Measurements from ENCODE around the gene MCIDAS. TPM values are rescaled to one million over a fixed set of nuclear protein-coding genes. Genes with fewer than 3 reads are reported as not detected.
A peak's percentile ranks its signal among the peaks of the same experiment; 100 is the strongest.

MCIDAS gene
- total RNA-seq, 5 donors from 2014 or later (not counting 1 experiment from before 2014, with no cell fraction given): not detected

- Histone ChIP-seq H3K4me3 (ENCODE audit: control insufficient read depth in 1 of 2, extremely low read depth in 1 of 2, low read length in 1 of 2) (no peak overlapping the region), H3K4me1 (ENCODE audit: control insufficient read depth in 1 of 2, extremely low read depth in 1 of 2, insufficient read depth in 2 of 2, low read length in 2 of 2) (peaks cover 6 to 12% of the 10 kb centered on the region in 2 experiments), H3K9me3 (no peaks in the 10 kb centered on the region), H3K36me3 (ENCODE audit: control insufficient read depth in 2 of 2, extremely low read depth in 1 of 2, insufficient read depth in 1 of 2, low read length in 1 of 2) (no peaks in the 10 kb centered on the region), H3K27ac (ENCODE audit: low read length) (no peak overlapping the region), H3K27me3 (replicated peaks in 1 of 2; ENCODE audit: control insufficient read depth in 2 of 2, extremely low read depth in 1 of 2, insufficient read depth in 2 of 2, low read length in 1 of 2) (peaks cover 26 to 33% of the 10 kb centered on the region in 2 experiments)
- Mint-ChIP-seq H3K27me3 (peaks cover 60 to 72% of the 10 kb centered on the region in 2 donors), H3K36me3 (no peaks in the 10 kb centered on the region), H3K27ac (no peak overlapping the region), H3K4me1 (peaks cover 16 to 21% (median 18%) of the 10 kb centered on the region in 3 donors), H3K9me3 (peaks cover 0 to 4% (median 0%) of the 10 kb centered on the region in 3 donors), H3K4me3 (no peak overlapping the region)
- no peak for ATAC-seq (replicated peaks in 1 of 4)
- DNase-seq: no peak
- no CpG with 5 or more reads among the region's 1 CpG for WGBS (ENCODE audit: insufficient coverage)
- POLR2A ChIA-PET: interaction anchor here in 1 of 2 donors (0.6 kb wide), 1 partner anchor 44 kb away, joined by 7 read pairs; no protein-coding TSS in a partner anchor
- CTCF ChIA-PET: no interaction called here
Observed at GRCh38 chr5:55180016-55180415, 47.1 kb downstream of the MCIDAS start.

DNA sequence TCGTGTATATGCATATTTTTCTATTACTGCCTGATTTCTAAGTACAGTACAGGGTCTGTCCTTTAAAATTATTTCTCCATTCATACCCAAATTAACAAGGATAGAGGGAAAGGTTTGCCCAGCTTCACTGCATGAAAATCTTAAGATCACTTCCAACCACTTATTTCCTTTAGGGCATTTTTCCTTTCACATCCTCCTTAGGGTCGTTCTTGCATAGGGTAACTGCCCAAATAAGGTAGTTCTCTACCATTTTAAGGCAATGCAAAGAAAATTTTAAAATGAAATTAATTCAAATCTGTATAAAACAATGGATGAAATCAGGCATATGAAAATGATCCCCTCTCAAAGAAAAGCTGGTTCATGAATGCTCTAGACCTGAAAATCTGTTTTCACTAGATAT, 50.0 kb downstream of the MCIDAS start:
- no peaks in the 10 kb centered on the region for H3K9me3 ChIP-seq
- no peak overlapping the region for H3K4me3 ChIP-seq (ENCODE audit: control insufficient read depth in 1 of 2, extremely low read depth in 1 of 2, low read length in 1 of 2)
- Mint-ChIP-seq H3K27me3 (peaks cover 68 to 81% of the 10 kb centered on the region in 2 donors), H3K9me3 (no peaks in the 10 kb centered on the region), H3K4me3 (peak overlapping the region in 1 of 3 donors; percentile 55), H3K36me3 (no peaks in the 10 kb centered on the region), H3K27ac (peak overlapping the region in 1 of 2 donors; percentile 11), H3K4me1 (peaks cover 34 to 39% (median 35%) of the 10 kb centered on the region in 3 donors)
- ATAC-seq (replicated peaks in 1 of 4): no peak
- ChIA-PET CTCF (interaction anchor here in 1 of 2 donors (0.7 kb wide), 1 partner anchor 34 kb away, joined by 5 read pairs; no protein-coding TSS in a partner anchor), POLR2A (no interaction called here)
- peaks cover 18 to 29% of the 10 kb centered on the region in 2 experiments for H3K4me1 ChIP-seq (ENCODE audit: control insufficient read depth in 1 of 2, extremely low read depth in 1 of 2, insufficient read depth in 2 of 2, low read length in 2 of 2)
- H3K27ac ChIP-seq (ENCODE audit: low read length): no peak overlapping the region
- no peaks in the 10 kb centered on the region for H3K36me3 ChIP-seq (ENCODE audit: control insufficient read depth in 2 of 2, extremely low read depth in 1 of 2, insufficient read depth in 1 of 2, low read length in 1 of 2)
- no peak for DNase-seq
- no CpG with 5 or more reads among the region's 2 CpGs for WGBS (ENCODE audit: insufficient coverage)
- peaks cover 36 to 38% of the 10 kb centered on the region in 2 experiments for H3K27me3 ChIP-seq (replicated peaks in 1 of 2; ENCODE audit: control insufficient read depth in 2 of 2, extremely low read depth in 1 of 2, insufficient read depth in 2 of 2, low read length in 1 of 2)

DNA sequence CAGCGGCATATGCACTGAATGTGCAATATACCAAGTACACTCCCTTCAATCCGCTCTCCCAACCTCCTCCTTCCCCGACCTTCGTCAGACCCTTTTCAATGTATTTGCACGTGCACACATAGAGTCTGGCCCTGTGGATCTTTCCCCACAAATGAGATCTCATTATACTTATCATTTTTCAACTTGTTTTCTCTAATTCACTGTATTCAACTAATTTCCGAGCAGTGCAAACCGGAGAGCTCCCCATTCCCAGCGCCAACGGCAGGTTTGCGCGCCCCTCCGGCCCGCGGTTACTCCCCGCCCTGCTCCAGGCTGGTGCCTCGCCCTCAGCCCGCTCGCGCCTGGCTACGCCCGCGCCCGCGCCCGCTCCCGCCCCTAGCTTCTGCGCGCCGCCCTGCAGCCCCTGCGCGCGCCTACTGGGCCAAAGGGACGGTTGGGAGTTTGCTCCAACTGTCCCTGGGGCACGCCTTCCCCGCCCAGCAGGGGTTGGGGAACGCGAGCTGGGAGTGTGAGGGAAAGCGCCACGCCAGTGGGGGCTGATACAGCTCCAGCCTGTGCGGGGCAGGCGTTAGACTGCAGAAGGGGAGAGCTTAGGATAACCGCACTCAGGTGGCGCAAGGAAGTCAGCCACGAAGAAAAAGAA, 50.8 kb downstream of the MCIDAS start:
- Histone ChIP-seq H3K4me1 (ENCODE audit: control insufficient read depth in 1 of 2, extremely low read depth in 1 of 2, insufficient read depth in 2 of 2, low read length in 2 of 2) (peaks cover 18 to 30% of the 10 kb centered on the region in 2 experiments), H3K9me3 (no peaks in the 10 kb centered on the region), H3K27ac (ENCODE audit: low read length) (no peak overlapping the region), H3K27me3 (replicated peaks in 1 of 2; ENCODE audit: control insufficient read depth in 2 of 2, extremely low read depth in 1 of 2, insufficient read depth in 2 of 2, low read length in 1 of 2) (peaks cover 38 to 39% of the 10 kb centered on the region in 2 experiments), H3K4me3 (ENCODE audit: control insufficient read depth in 1 of 2, extremely low read depth in 1 of 2, low read length in 1 of 2) (peak overlapping the region in 1 of 2 donors; percentile 26), H3K36me3 (ENCODE audit: control insufficient read depth in 2 of 2, extremely low read depth in 1 of 2, insufficient read depth in 1 of 2, low read length in 1 of 2) (no peaks in the 10 kb centered on the region)
- Mint-ChIP-seq H3K4me3 (peak overlapping the region in 1 of 3 donors; percentile 55), H3K36me3 (no peaks in the 10 kb centered on the region), H3K9me3 (no peaks in the 10 kb centered on the region), H3K27me3 (peaks cover 61 to 78% of the 10 kb centered on the region in 2 donors), H3K4me1 (peaks cover 35 to 39% (median 37%) of the 10 kb centered on the region in 3 donors), H3K27ac (peak overlapping the region in 1 of 2 donors; percentile 15)
- DNase-seq (peak in 5 of 35 experiments; percentile 7 to 45 (median 10)), ATAC-seq (replicated peaks in 1 of 4) (peak in 2 of 4 experiments; percentile 36 to 43)
- ChIA-PET CTCF (interaction anchor here (0.5 to 0.8 kb wide), 3 partner anchors 17 to 1726 kb away, joined by 3 to 4 read pairs (median 3); no protein-coding TSS in a partner anchor), POLR2A (interaction anchor here in 1 of 2 donors (0.5 to 0.6 kb wide), 2 partner anchors 12 to 14 kb away, joined by 3 read pairs; no protein-coding TSS in a partner anchor)
- WGBS (ENCODE audit: insufficient coverage): 2% methylated on average over 43 of the region's 44 CpGs

DNA sequence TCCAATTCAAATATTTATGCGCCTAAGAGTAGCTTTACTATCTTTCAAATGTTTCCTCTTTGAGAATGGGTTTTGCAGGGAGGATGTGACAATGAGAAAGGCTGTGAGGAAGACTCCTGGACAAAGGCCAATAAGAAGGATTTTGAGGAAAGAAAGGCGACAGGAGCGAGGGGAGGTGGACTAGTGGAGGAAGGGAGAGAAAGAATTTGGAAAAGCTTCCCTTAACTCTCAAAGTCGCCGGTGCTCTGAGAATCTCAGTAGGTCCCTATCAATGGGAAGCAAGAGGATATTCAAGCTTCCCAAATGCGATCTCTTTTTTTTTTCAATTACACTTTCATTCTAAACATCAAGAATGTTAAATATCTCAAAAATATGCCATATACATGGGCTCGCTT, 51.3 kb downstream of the MCIDAS start:
- no peaks in the 10 kb centered on the region for H3K36me3 ChIP-seq (ENCODE audit: control insufficient read depth in 2 of 2, extremely low read depth in 1 of 2, insufficient read depth in 1 of 2, low read length in 1 of 2)
- WGBS (ENCODE audit: insufficient coverage): 11% methylated on average over 4 of the region's 7 CpGs
- H3K4me3 Mint-ChIP-seq: peak overlapping the region; percentile 22 to 55 (median 31)
- no peaks in the 10 kb centered on the region for H3K36me3 Mint-ChIP-seq
- ATAC-seq (replicated peaks in 1 of 4) (no peak), DNase-seq (no peak)
- peak overlapping the region in 1 of 2 donors; percentile 26 for H3K4me3 ChIP-seq (ENCODE audit: control insufficient read depth in 1 of 2, extremely low read depth in 1 of 2, low read length in 1 of 2)
- peaks cover 59 to 78% of the 10 kb centered on the region in 2 donors for H3K27me3 Mint-ChIP-seq
- no peak overlapping the region for H3K27ac ChIP-seq (ENCODE audit: low read length)
- peak overlapping the region in 1 of 2 donors; percentile 41 for H3K27ac Mint-ChIP-seq
- peaks cover 35 to 43% of the 10 kb centered on the region in 2 experiments for H3K27me3 ChIP-seq (replicated peaks in 1 of 2; ENCODE audit: control insufficient read depth in 2 of 2, extremely low read depth in 1 of 2, insufficient read depth in 2 of 2, low read length in 1 of 2)
- H3K9me3 ChIP-seq: no peaks in the 10 kb centered on the region
- H3K4me1 Mint-ChIP-seq: peaks cover 35 to 39% (median 37%) of the 10 kb centered on the region in 3 donors
- POLR2A ChIA-PET: interaction anchor here in 1 of 2 donors (0.6 kb wide), 1 partner anchor 15 kb away, joined by 3 read pairs; no protein-coding TSS in a partner anchor
- H3K9me3 Mint-ChIP-seq: no peaks in the 10 kb centered on the region
- CTCF ChIA-PET: interaction anchor here (0.5 to 0.8 kb wide), 3 partner anchors 13 to 568 kb away, joined by 3 read pairs; no protein-coding TSS in a partner anchor
- H3K4me1 ChIP-seq (ENCODE audit: control insufficient read depth in 1 of 2, extremely low read depth in 1 of 2, insufficient read depth in 2 of 2, low read length in 2 of 2): peaks cover 18 to 30% of the 10 kb centered on the region in 2 experiments

- Histone ChIP-seq H3K27me3 (replicated peaks in 1 of 2; ENCODE audit: control insufficient read depth in 2 of 2, extremely low read depth in 1 of 2, insufficient read depth in 2 of 2, low read length in 1 of 2) (peaks cover 27 to 43% of the 10 kb centered on the region in 2 experiments), H3K36me3 (ENCODE audit: control insufficient read depth in 2 of 2, extremely low read depth in 1 of 2, insufficient read depth in 1 of 2, low read length in 1 of 2) (no peaks in the 10 kb centered on the region), H3K9me3 (no peaks in the 10 kb centered on the region), H3K4me3 (ENCODE audit: control insufficient read depth in 1 of 2, extremely low read depth in 1 of 2, low read length in 1 of 2) (peak overlapping the region; percentile 34 to 88), H3K4me1 (ENCODE audit: control insufficient read depth in 1 of 2, extremely low read depth in 1 of 2, insufficient read depth in 2 of 2, low read length in 2 of 2) (peaks cover 18 to 30% of the 10 kb centered on the region in 2 experiments), H3K27ac (ENCODE audit: low read length) (no peak overlapping the region)
- DNase-seq (peak in 1 of 35 experiments; percentile 12), ATAC-seq (replicated peaks in 1 of 4) (peak in 2 of 4 experiments; percentile 7 to 14)
- CTCF ChIA-PET: interaction anchor here (0.6 to 1.0 kb wide), 5 partner anchors 12 to 712 kb away, joined by 3 to 6 read pairs (median 5); no protein-coding TSS in a partner anchor
- Mint-ChIP-seq H3K36me3 (no peaks in the 10 kb centered on the region), H3K4me1 (peaks cover 35 to 39% (median 37%) of the 10 kb centered on the region in 3 donors), H3K4me3 (peak overlapping the region; percentile 62 to 85 (median 68)), H3K27me3 (peaks cover 53 to 70% of the 10 kb centered on the region in 2 donors), H3K9me3 (no peaks in the 10 kb centered on the region), H3K27ac (no peak overlapping the region)
- WGBS (ENCODE audit: insufficient coverage): 29% methylated on average over 2 of the region's 8 CpGs
- POLR2A ChIA-PET: interaction anchor here in 1 of 2 donors (0.5 kb wide), 1 partner anchor 112 kb away, joined by 3 read pairs; no protein-coding TSS in a partner anchor
Observed at GRCh38 chr5:55173687-55174230, 53.4 kb downstream of the MCIDAS start.
